HG03280 (cell line): Measurements from ENCODE around the gene KHK.

ENCODE experiments used
- ATAC-seq: cut with Tn5 transposase; IDR thresholded peaks from one replicate; pipeline ENCODE4 v1.9.1; 2021; ENCODE audit warnings: mild to moderate bottlenecking, moderate library complexity; ENCODE audit not compliant: unreplicated experiment

KHK gene

GRCh38 chr2:27149570-27150405, 63.2 kb downstream of the KHK start:
- no peak for ATAC-seq
